Stimulated activated naive CD8-positive, alpha-beta T cell treated with anti-CD3 and anti-CD28 coated beads, Interleukin-15, amount 100 ng/mL, for 72 hours (primary cell): ENCODE measurements around the gene MBOAT1.
"Not testable (repeated sequence)": the region's sequence is repeated elsewhere in the genome, so short reads cannot be mapped to it uniquely, and the experiment has no call there.

Source experiments
- ATAC-seq: fragments of 150-1000 bp; cut with Tn5 transposase; 2 replicates; pipeline ENCODE4 v1.10.0; 2021; ENCODE audit warnings: mild to moderate bottlenecking, moderate library complexity
- DNase-seq, 2 donors: peaks; one replicate each; pipeline ENCODE4 v3.0.0; 2021 to 2022
- H3K27ac Mint-ChIP-seq, 2 donors: one replicate each; pipeline ENCODE4 v1.8.0; 2022; ENCODE audit warnings: mild to moderate bottlenecking in 2 of 2, mixed read lengths in 2 of 2, moderate library complexity in 2 of 2
- H3K27me3 Mint-ChIP-seq: one replicate; pipeline ENCODE4 v1.8.0; 2022; ENCODE audit warnings: mixed read lengths
- H3K4me1 Mint-ChIP-seq: one replicate; pipeline ENCODE4 v1.8.0; 2022; ENCODE audit warnings: mild to moderate bottlenecking, mixed read lengths
- H3K4me3 Mint-ChIP-seq, 2 donors: one replicate each; pipeline ENCODE4 v1.8.0; 2022; ENCODE audit warnings: mild to moderate bottlenecking in 2 of 2, mixed read lengths in 2 of 2, moderate library complexity in 1 of 2
- H3K9me3 Mint-ChIP-seq, 2 donors: one replicate each; pipeline ENCODE4 v1.8.0; 2022; ENCODE audit warnings: mixed read lengths in 2 of 2

Gene MBOAT1

GRCh38 chr6:20198156-20198774, 14.0 kb downstream of the MBOAT1 start:
- DNase-seq = no peak
- Mint-ChIP-seq H3K4me3 (no peak overlapping the region), H3K27ac (peak overlapping the region in 1 of 2 donors; percentile 35), H3K27me3 (no peaks in the 10 kb centered on the region), H3K4me1 (peaks cover 19% of the 10 kb centered on the region), H3K9me3 (no peaks in the 10 kb centered on the region)
- no peak for ATAC-seq

DNA sequence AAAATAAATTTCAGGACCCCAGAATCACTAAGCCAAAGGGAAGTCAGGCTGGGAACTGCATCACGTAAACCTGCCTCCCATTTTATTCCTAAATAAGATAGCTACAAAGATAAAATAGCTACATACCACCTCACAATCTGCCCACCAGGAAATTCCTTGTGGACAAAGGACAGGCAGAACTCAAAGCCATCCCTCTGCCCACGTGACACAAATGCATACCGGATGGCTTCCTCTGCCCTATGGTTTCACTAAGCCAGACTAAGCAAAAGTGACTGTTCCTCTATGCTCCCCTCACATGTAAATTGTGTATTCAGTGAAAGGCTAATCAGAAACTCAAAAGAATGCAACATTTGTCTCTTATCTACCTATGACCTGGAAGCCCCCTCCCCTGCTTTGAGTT, 15.0 kb downstream of the MBOAT1 start:
- no peak overlapping the region for H3K27ac Mint-ChIP-seq

GRCh38 chr6:20192625-20193024, 19.6 kb downstream of the MBOAT1 start:
- Mint-ChIP-seq H3K27ac (no peak overlapping the region), H3K9me3 (peaks cover 0 to 6% of the 10 kb centered on the region in 2 donors), H3K27me3 (no peaks in the 10 kb centered on the region), H3K4me3 (no peak overlapping the region), H3K4me1 (peaks cover 5% of the 10 kb centered on the region)
- no peak for DNase-seq
- no peak for ATAC-seq

More for the DNA sequence above, 15.0 kb downstream of the MBOAT1 start:
- peaks cover 13% of the 10 kb centered on the region for H3K4me1 Mint-ChIP-seq
- H3K9me3 Mint-ChIP-seq = no peaks in the 10 kb centered on the region
- no peak for ATAC-seq
- H3K4me3 Mint-ChIP-seq = no peak overlapping the region
- no peak for DNase-seq
- no peaks in the 10 kb centered on the region for H3K27me3 Mint-ChIP-seq

DNA sequence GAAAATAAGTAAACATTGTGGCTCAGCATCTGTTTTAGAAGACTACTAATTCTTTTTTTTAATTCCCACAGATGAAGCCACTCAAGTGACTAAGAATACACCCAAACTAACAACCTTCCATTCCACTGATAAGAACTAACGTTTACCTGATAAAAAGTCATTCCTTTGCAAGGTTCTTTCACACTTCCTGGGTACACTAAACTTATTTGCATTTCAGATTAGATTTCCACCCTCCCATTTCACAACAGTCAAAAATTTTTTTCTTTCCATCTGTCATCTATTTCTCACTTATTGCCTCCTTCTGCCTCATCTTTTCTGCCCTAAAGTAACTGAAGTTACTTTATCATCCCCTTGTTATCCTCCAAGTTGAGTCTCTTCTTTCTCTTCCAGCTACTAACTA, 20.3 kb downstream of the MBOAT1 start:
- Mint-ChIP-seq H3K27ac (no peak overlapping the region), H3K4me1 (peaks cover 5% of the 10 kb centered on the region), H3K9me3 (peaks cover 0 to 6% of the 10 kb centered on the region in 2 donors), H3K4me3 (no peak overlapping the region), H3K27me3 (no peaks in the 10 kb centered on the region)
- DNase-seq (no peak), ATAC-seq (no peak)

DNA sequence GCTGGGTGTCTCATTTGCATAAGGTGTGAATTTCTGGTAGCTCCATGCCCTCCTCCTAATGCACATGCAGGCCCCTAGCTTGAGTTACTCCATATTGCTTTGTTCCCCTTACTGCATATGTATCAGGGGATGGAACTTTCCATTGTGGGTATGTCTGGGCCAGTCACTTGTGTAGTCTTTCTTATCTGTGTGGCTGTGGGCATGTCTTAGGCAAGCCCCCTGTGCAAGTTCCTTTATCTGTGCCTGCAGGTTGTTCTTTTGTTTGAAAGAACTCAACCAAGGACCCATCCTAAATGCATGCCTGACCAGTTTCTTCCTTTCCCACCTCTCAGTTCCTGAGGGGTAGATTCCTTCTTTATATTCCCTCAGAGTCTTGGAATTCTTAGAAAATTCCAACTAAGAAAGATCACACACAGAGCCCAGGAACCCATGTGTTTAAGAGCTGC, 23.6 kb downstream of the MBOAT1 start:
- ATAC-seq = peak; percentile 39
- H3K27ac Mint-ChIP-seq = peak overlapping the region in 1 of 2 donors; percentile 72
- no peaks in the 10 kb centered on the region for H3K27me3 Mint-ChIP-seq

GRCh38 chr6:20186981-20187380, 25.3 kb downstream of the MBOAT1 start:
- Mint-ChIP-seq H3K9me3 (peaks cover 0 to 6% of the 10 kb centered on the region in 2 donors), H3K27ac (no peak overlapping the region), H3K4me1 (peaks cover 5% of the 10 kb centered on the region), H3K4me3 (no peak overlapping the region), H3K27me3 (no peaks in the 10 kb centered on the region)
- no peak for DNase-seq
- no peak for ATAC-seq

More for the DNA sequence above, 23.6 kb downstream of the MBOAT1 start:
- no peak for DNase-seq
- Mint-ChIP-seq H3K4me3 (no peak overlapping the region), H3K4me1 (peaks cover 5% of the 10 kb centered on the region), H3K9me3 (peaks cover 0 to 6% of the 10 kb centered on the region in 2 donors)

DNA sequence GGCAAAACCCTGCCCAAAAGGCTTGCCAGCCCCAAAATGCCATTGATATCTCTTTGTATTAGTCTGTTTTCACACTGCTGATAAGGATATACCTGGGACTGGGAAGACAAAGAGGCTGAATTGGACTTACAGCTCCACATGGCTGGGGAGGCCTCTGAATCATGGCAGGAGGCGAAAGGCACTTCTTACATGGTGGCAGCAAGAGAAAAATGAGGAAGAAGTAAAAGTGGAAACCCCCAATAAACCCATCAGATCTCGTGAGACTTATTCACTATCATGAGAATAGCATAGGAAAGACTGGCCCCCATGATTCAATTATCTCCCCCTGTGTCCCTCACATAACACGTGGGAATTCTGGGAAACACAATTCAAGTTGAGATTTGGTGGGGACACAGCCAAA, 28.6 kb downstream of the MBOAT1 start:
- Mint-ChIP-seq H3K27ac (no peak overlapping the region), H3K27me3 (peaks cover 7% of the 10 kb centered on the region), H3K4me1 (peaks cover 1% of the 10 kb centered on the region), H3K9me3 (peaks cover 0 to 6% of the 10 kb centered on the region in 2 donors), H3K4me3 (no peak overlapping the region)
- no peak for DNase-seq
- ATAC-seq = no peak

GRCh38 chr6:20182926-20183521, 29.2 kb downstream of the MBOAT1 start:
- Mint-ChIP-seq H3K9me3 (peaks cover 0 to 6% of the 10 kb centered on the region in 2 donors), H3K4me1 (no peaks in the 10 kb centered on the region), H3K27ac (no peak overlapping the region), H3K27me3 (peaks cover 7% of the 10 kb centered on the region), H3K4me3 (no peak overlapping the region)
- ATAC-seq (no peak), DNase-seq (no peak)

- Mint-ChIP-seq H3K27ac (no peak overlapping the region), H3K27me3 (peaks cover 7% of the 10 kb centered on the region), H3K9me3 (peaks cover 0 to 6% of the 10 kb centered on the region in 2 donors), H3K4me1 (no peaks in the 10 kb centered on the region), H3K4me3 (no peak overlapping the region)
- DNase-seq = no peak
- no peak for ATAC-seq
Observed at GRCh38 chr6:20182069-20182468, 30.2 kb downstream of the MBOAT1 start.

GRCh38 chr6:20180935-20181334, 31.3 kb downstream of the MBOAT1 start:
- H3K27me3 Mint-ChIP-seq = peaks cover 7% of the 10 kb centered on the region
- ATAC-seq (no peak), DNase-seq (no peak)
- no peak overlapping the region for H3K27ac Mint-ChIP-seq
- H3K4me3 Mint-ChIP-seq = no peak overlapping the region
- H3K4me1 Mint-ChIP-seq = no peaks in the 10 kb centered on the region
- H3K9me3 Mint-ChIP-seq = peaks cover 0 to 6% of the 10 kb centered on the region in 2 donors

- not testable (repeated sequence) for H3K9me3 Mint-ChIP-seq, H3K4me3 Mint-ChIP-seq, ATAC-seq, H3K27me3 Mint-ChIP-seq, DNase-seq, H3K4me1 Mint-ChIP-seq, H3K27ac Mint-ChIP-seq
Observed at GRCh38 chr6:20179287-20180045, 32.8 kb downstream of the MBOAT1 start.

DNA sequence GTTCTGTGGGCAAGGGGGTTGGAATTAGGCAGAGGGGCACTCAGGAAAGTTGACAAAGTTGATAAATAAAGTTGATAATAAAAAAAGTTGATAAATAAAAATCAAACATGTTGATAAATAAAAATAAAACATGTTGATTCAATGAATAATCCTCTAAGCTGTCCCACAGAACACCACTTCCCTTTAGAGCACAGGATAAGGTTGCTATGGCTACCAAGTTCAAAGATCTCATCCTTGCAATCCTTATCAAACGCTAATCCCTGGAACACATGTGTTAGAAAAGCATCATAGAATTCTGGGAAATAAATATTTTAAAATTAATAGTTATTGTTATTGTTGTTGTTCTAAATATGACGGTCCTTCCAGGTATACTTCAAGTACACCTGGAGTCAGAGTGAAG, 33.9 kb downstream of the MBOAT1 start:
- Mint-ChIP-seq H3K9me3 (peaks cover 0 to 6% of the 10 kb centered on the region in 2 donors), H3K27ac (no peak overlapping the region), H3K27me3 (peaks cover 7% of the 10 kb centered on the region), H3K4me1 (peaks cover 13% of the 10 kb centered on the region), H3K4me3 (no peak overlapping the region)
- DNase-seq (no peak), ATAC-seq (no peak)

GRCh38 chr6:20175810-20176410, 36.4 kb downstream of the MBOAT1 start:
- Mint-ChIP-seq H3K9me3 (no peaks in the 10 kb centered on the region), H3K27me3 (peaks cover 7% of the 10 kb centered on the region), H3K4me1 (peaks cover 20% of the 10 kb centered on the region), H3K27ac (no peak overlapping the region), H3K4me3 (no peak overlapping the region)
- no peak for ATAC-seq
- no peak for DNase-seq

GRCh38 chr6:20173833-20174792, 38.2 kb downstream of the MBOAT1 start:
- peak; percentile 42 for ATAC-seq
- DNase-seq = no peak

More at GRCh38 chr6:20173833-20174792, 38.2 kb downstream of the MBOAT1 start:
- peak overlapping the region in 1 of 2 donors; percentile 7 for H3K4me3 Mint-ChIP-seq
- H3K4me1 Mint-ChIP-seq = peaks cover 20% of the 10 kb centered on the region
- no peaks in the 10 kb centered on the region for H3K27me3 Mint-ChIP-seq
- peak overlapping the region; percentile 43 to 88 for H3K27ac Mint-ChIP-seq
- H3K9me3 Mint-ChIP-seq = no peaks in the 10 kb centered on the region
